Activated CD4-positive, alpha-beta T cell treated with anti-CD3 and anti-CD28 coated beads for 36 hours (primary cell): Measurements from ENCODE around the gene OVOL2. TPM values are rescaled to one million over a fixed set of nuclear protein-coding genes. Genes with fewer than 3 reads are reported as not detected.

Experiments used
- ATAC-seq: fragments of 200-7000 bp; cut with Tn5 transposase; one replicate; pipeline ENCODE4 v1.10.0; 2021; ENCODE audit warnings: mild to moderate bottlenecking, moderate library complexity
- CTCF ChIA-PET: fragments of 350-600 bp; sonication (Branson Sonifier 250); formaldehyde crosslinking; loops from one replicate; lab custom pipeline; 2021; ENCODE audit warnings: antibody characterized with exemption; lab: Charles Lee
- POLR2A ChIA-PET: fragments of 350-600 bp; sonication (Branson Sonifier 250); formaldehyde crosslinking; loops from one replicate; lab custom pipeline; 2021; ENCODE audit warnings: antibody characterized with exemption, inconsistent platforms; lab: Charles Lee
- DNase-seq: peaks from one replicate; pipeline ENCODE4 v3.0.0-alpha.2; 2020
- H3K27ac Mint-ChIP-seq: one replicate; pipeline ENCODE4 v1.8.0; 2021; ENCODE audit warnings: mixed read lengths
- H3K27me3 Mint-ChIP-seq: one replicate; pipeline ENCODE4 v1.8.0; 2021; ENCODE audit warnings: mixed read lengths
- H3K36me3 Mint-ChIP-seq: one replicate; pipeline ENCODE4 v1.8.0; 2021; ENCODE audit warnings: low read depth, mixed read lengths
- H3K4me1 Mint-ChIP-seq: one replicate; pipeline ENCODE4 v1.8.0; 2021; ENCODE audit warnings: mixed read lengths
- H3K4me3 Mint-ChIP-seq: one replicate; pipeline ENCODE4 v1.8.0; 2021; ENCODE audit warnings: mild to moderate bottlenecking, moderate library complexity, mixed read lengths
- H3K9me3 Mint-ChIP-seq: one replicate; pipeline ENCODE4 v1.8.0; 2021; ENCODE audit warnings: low read depth, mixed read lengths
- intact Hi-C, 2 experiments: fragments of 100-400 bp; cut with DNase I in 1 of 2; cut with micrococcal nuclease in 1 of 2; formaldehyde crosslinking; loops; one replicate each; pipeline versions ENCODE4 v1.14.2 to v1.15.1; 2022 to 2024; cut with DNase I, micrococcal nuclease
- total RNA-seq, 2 experiments: library from RNA; stranded (reverse); gene quantifications; one replicate each; pipeline ENCODE4 v1.2.3, GENCODE V29; 2021

Gene OVOL2
- total RNA-seq, 2 experiments from 2014 or later = not detected

GRCh38 chr20:17999566-17999965 lies 58.1 kb downstream of the OVOL2 start:
- Mint-ChIP-seq H3K36me3 (no peaks in the 10 kb centered on the region), H3K4me3 (no peak overlapping the region), H3K4me1 (peaks cover 8% of the 10 kb centered on the region), H3K27ac (no peak overlapping the region), H3K9me3 (no peaks in the 10 kb centered on the region), H3K27me3 (no peaks in the 10 kb centered on the region)
- ATAC-seq = no peak
- DNase-seq = no peak
- ChIA-PET POLR2A (no interaction called here), CTCF (interaction anchor here (1.7 kb wide), 1 partner anchor 19 kb away, joined by 7 read pairs; no protein-coding TSS in a partner anchor)
- intact Hi-C loops = loop anchor here (10.0 kb wide), 3 partner anchors 105 to 505 kb away; partner anchors contain the start of genes BFSP1 (in 1 of the 2) and SEC23B (in 1 of the 2)

DNA sequence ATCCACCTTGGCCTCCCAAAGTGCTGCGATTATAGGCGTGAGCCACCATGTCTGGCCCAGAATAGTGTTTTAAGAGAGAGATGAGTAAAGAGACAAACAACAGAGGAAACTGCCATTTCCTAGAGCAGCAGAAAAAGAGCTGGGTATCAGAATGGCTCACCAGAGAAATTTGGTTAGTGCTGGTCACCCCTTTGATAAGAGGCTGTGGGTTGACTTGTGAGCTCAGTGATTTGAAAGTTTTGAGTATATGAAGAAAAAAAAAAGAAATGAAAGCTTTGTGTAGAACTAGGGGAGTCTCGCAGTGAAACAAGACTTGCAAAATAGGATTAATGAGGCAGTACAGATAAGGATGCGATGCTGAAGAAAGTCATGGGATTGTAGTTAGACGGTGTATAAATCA lies 59.3 kb downstream of the OVOL2 start:
- ATAC-seq (no peak), DNase-seq (no peak)
- ChIA-PET CTCF (interaction anchor here (0.8 to 2.3 kb wide), 5 partner anchors 20 to 317 kb away, joined by 3 to 9 read pairs (median 5); partner anchors contain the start of gene RRBP1), POLR2A (no interaction called here)
- no peaks in the 10 kb centered on the region for H3K36me3 Mint-ChIP-seq
- intact Hi-C loops = loop anchor here (10.0 kb wide), 3 partner anchors 104 to 506 kb away; partner anchors contain the start of genes BFSP1 (in 1 of the 2) and SEC23B (in 1 of the 2)
- H3K9me3 Mint-ChIP-seq = no peaks in the 10 kb centered on the region
- H3K4me1 Mint-ChIP-seq = peaks cover 10% of the 10 kb centered on the region
- no peak overlapping the region for H3K27ac Mint-ChIP-seq
- H3K4me3 Mint-ChIP-seq = no peak overlapping the region
- H3K27me3 Mint-ChIP-seq = no peaks in the 10 kb centered on the region

DNA sequence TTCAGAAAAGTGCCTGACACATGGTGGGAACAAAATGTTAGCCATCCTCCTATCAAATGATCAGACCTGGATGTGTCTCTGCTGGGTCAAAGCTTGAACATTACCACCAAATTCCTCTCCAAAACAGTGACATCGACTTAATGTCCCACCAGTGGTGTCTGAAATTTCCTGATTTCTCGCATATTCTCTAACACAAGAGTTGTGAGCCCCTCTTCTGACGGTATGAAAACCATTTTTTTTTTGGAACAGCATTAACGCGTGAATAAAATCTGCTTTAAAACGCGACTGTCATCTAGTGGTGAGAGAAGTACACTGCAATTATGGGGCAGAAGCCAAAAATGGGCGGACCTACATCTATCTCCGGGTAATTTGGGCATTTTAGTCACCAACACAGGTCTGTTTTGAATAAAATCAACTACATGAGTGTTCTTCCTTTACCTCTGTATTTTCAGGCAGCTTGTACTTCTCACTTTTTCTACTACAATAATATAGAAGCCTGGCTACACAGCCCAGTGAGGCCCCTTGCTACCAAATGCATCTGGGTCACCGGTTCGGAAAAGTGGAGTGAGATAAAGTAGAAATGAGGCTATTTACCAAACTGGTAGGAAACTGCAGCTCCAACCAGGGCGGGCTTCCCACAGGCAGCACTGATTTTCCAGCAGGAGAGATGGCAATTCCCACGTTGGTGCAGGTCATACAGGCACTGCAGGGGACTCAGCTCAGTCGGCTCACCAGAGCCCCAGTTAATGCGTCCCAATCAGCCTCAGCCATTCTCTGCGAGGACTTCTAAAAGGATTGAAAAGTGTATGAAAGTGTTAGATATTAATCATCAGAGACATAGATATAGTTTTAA lies 61.5 kb downstream of the OVOL2 start:
- Mint-ChIP-seq H3K4me3 (no peak overlapping the region), H3K27ac (no peak overlapping the region)

DNA sequence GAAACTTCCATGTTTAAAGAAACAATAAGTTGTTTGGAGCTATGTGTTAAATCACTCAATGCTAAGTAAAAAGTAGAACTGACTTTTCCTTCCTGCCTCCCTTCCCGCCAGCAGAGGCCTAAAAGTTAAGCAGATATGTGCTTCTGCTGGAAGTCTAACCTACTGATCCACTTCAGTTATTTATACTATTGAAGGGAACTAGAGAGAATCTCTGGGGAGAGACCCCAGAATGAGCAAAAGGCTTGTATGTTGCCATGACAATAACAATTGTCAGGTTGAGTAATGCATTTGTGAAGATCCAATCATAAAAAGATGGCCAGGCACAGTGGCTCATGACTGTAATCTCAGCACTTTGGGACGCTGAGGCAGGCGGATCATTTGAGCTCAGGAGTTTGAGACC lies 64.2 kb downstream of the OVOL2 start:
- intact Hi-C loops = loop anchor here (5.0 to 10.0 kb wide), 5 partner anchors 36 to 511 kb away; partner anchors contain the start of genes BFSP1 (in 1 of the 2), KAT14 (in 1 of the 2), PET117 (in 1 of the 2) and SEC23B (in 1 of the 2)
- H3K4me3 Mint-ChIP-seq = no peak overlapping the region
- POLR2A ChIA-PET = no interaction called here
- DNase-seq (no peak), ATAC-seq (no peak)
- no peaks in the 10 kb centered on the region for H3K9me3 Mint-ChIP-seq
- H3K4me1 Mint-ChIP-seq = peaks cover 27% of the 10 kb centered on the region
- peaks cover 15% of the 10 kb centered on the region for H3K36me3 Mint-ChIP-seq
- H3K27me3 Mint-ChIP-seq = no peaks in the 10 kb centered on the region
- H3K27ac Mint-ChIP-seq = no peak overlapping the region
- CTCF ChIA-PET = interaction anchor here (0.6 to 2.5 kb wide), 5 partner anchors 13 to 45 kb away, joined by 3 to 11 read pairs (median 3); no protein-coding TSS in a partner anchor

More for the DNA sequence above, 61.5 kb downstream of the OVOL2 start:
- H3K4me1 Mint-ChIP-seq = peaks cover 27% of the 10 kb centered on the region
- ChIA-PET CTCF (interaction anchor here (0.5 to 2.3 kb wide), 18 partner anchors 20 to 772 kb away, joined by 3 to 9 read pairs (median 3); partner anchors contain the start of gene RRBP1), POLR2A (no interaction called here)
- peaks cover 3% of the 10 kb centered on the region for H3K36me3 Mint-ChIP-seq
- DNase-seq (peak; percentile 56), ATAC-seq (peak; percentile 60)
- no peaks in the 10 kb centered on the region for H3K9me3 Mint-ChIP-seq
- no peaks in the 10 kb centered on the region for H3K27me3 Mint-ChIP-seq
- intact Hi-C loops = loop anchor here (1.0 to 10.0 kb wide), 11 partner anchors 27 to 1193 kb away; partner anchors contain the start of genes BFSP1 (in 1 of the 2), MGME1 (in 1 of the 2), RRBP1 (in 1 of the 2) and SEC23B (in 1 of the 2)

DNA sequence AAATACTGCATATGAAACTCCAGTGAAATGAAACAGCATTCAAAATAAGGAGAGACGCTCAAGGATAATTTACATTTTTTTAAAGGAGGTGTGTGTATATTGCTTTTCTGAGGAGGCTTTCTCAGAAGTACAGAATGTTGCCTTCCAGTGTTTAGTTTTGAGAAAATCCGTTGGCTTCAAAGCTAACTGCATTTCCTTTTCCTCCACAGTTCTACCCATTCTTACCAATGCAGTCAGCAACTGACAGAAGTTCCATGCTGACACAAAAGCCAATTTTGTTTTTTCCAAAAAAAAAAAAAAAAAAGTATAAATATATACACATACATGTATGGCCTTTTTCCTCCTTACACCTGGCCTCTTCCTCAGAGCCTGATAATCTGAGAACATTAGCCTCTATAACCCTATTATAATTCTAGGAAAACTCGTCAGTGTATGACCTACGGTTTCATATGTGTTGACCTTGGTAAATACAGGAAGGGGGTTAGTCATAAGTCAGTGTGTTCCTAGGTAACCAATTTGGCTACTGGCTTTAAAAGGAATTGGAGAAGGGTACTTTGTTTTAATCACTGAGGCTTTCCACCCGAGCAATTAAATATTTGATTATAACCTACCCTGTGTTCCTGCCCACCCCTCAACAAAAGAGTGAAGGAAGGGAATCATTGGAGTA lies 64.7 kb downstream of the OVOL2 start:
- peak overlapping the region; percentile 70 for H3K27ac Mint-ChIP-seq
- H3K36me3 Mint-ChIP-seq = peaks cover 15% of the 10 kb centered on the region
- intact Hi-C loops = loop anchor here (1.0 to 10.0 kb wide), 11 partner anchors 24 to 512 kb away; partner anchors contain the start of genes MGME1 (in 2 of the 2), BFSP1 (in 1 of the 2), KAT14 (in 1 of the 2) and PET117 (in 1 of the 2)
- ATAC-seq (peak; percentile 31), DNase-seq (no peak)
- H3K4me3 Mint-ChIP-seq = no peak overlapping the region
- CTCF ChIA-PET = interaction anchor here (0.9 to 2.5 kb wide), 4 partner anchors 19 to 44 kb away, joined by 3 to 11 read pairs (median 3); no protein-coding TSS in a partner anchor
- H3K4me1 Mint-ChIP-seq = peaks cover 31% of the 10 kb centered on the region
- H3K9me3 Mint-ChIP-seq = no peaks in the 10 kb centered on the region
- POLR2A ChIA-PET = interaction anchor here (1.0 kb wide), 1 partner anchor 22 kb away, joined by 6 read pairs; no protein-coding TSS in a partner anchor
- H3K27me3 Mint-ChIP-seq = no peaks in the 10 kb centered on the region

DNA sequence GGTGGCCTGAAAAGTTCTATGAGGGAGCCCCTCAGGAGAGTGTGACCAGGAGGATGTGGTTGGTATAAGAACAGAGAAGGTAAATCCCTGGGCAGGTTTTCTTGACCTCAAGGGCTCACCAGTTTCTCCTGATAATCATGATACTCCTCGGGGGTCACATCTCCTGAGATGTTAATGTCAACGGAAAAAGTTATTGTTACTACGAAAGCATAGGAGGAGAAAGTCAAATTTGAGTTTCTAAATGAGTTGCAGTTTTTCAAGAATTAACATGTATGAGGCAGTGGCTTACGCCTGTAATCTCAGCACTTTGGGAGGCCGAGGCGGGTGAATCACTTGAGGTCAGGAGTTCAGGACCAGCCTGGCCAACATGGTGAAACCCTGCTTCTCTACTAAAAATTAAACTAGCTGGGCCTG lies 65.5 kb downstream of the OVOL2 start:
- ChIA-PET CTCF (interaction anchor here (0.9 to 2.5 kb wide), 2 partner anchors 19 to 22 kb away, joined by 3 to 11 read pairs; no protein-coding TSS in a partner anchor), POLR2A (interaction anchor here (1.0 kb wide), 1 partner anchor 21 kb away, joined by 6 read pairs; no protein-coding TSS in a partner anchor)
- peaks cover 37% of the 10 kb centered on the region for H3K4me1 Mint-ChIP-seq
- H3K36me3 Mint-ChIP-seq = peaks cover 18% of the 10 kb centered on the region
- peak; percentile 77 for DNase-seq
- H3K27ac Mint-ChIP-seq = peak overlapping the region; percentile 70
- ATAC-seq = peak; percentile 87
- no peaks in the 10 kb centered on the region for H3K9me3 Mint-ChIP-seq
- H3K4me3 Mint-ChIP-seq = peak overlapping the region; percentile 46
- intact Hi-C loops = loop anchor here (1.0 to 10.0 kb wide), 11 partner anchors 23 to 513 kb away; partner anchors contain the start of genes MGME1 (in 2 of the 2), BFSP1 (in 1 of the 2), KAT14 (in 1 of the 2) and PET117 (in 1 of the 2)
- H3K27me3 Mint-ChIP-seq = no peaks in the 10 kb centered on the region

DNA sequence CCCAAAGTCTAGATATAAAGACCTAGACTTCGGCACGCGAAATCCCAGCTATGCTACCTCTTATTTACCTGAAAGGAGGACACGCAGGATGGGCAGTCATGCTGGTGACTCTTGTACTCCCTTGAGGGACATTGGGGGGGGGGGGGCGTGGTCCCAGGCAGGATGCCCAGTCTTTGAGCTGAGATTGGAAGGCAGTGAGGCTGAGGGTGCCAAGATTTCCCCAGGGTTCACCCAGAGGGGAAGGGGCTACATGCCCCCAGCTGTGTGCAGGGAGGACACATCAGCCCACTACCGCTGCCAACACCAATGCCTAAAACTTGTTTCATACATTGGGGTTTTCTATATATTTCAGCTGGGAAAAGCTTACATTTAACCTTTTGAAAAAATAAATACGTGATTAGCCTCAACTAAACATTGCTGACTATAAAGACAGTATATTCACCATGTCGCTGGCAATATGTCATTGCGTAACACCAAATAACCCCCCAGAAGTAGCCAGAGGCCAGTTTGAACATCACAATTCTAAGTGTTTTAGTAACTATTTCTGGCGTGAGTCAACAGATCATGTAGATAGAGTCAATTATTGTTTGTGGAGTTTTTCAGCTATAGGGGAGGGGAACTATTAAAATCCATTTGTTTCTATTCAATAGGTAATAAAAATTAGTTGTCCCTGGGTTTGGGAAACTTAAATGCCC lies 67.3 kb downstream of the OVOL2 start:
- ATAC-seq = no peak
- Mint-ChIP-seq H3K4me1 (peaks cover 31% of the 10 kb centered on the region), H3K4me3 (no peak overlapping the region), H3K27ac (no peak overlapping the region), H3K27me3 (no peaks in the 10 kb centered on the region), H3K36me3 (peaks cover 20% of the 10 kb centered on the region), H3K9me3 (no peaks in the 10 kb centered on the region)
- DNase-seq = no peak
- POLR2A ChIA-PET = no interaction called here
- intact Hi-C loops = loop anchor here (5.0 to 10.0 kb wide), 5 partner anchors 33 to 514 kb away; partner anchors contain the start of genes BFSP1 (in 1 of the 2), KAT14 (in 1 of the 2), PET117 (in 1 of the 2) and SEC23B (in 1 of the 2)
- CTCF ChIA-PET = interaction anchor here (0.9 to 2.1 kb wide), 3 partner anchors 8 to 51 kb away, joined by 3 to 5 read pairs (median 4); no protein-coding TSS in a partner anchor

DNA sequence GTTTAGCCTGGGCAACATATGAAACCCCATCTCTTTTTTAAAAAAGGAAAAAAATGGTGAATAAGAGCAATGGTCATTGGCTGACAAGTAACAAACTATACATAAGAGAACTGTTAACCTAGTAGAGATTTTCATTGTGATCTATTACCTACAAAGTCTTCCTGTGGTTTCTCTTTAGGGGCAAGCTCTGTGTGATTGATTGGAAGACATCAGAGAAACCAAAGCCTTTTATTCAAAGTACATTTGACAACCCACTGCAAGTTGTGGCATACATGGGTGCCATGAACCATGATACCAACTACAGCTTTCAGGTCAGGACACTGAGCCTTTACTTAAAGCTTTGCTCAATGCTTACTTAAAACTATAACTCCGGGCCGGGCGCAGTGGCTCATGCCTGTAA lies 69.7 kb downstream of the OVOL2 start:
- intact Hi-C loops = no loop called here
- Mint-ChIP-seq H3K4me1 (peaks cover 24% of the 10 kb centered on the region), H3K27me3 (no peaks in the 10 kb centered on the region), H3K9me3 (no peaks in the 10 kb centered on the region), H3K36me3 (peaks cover 29% of the 10 kb centered on the region), H3K27ac (no peak overlapping the region), H3K4me3 (no peak overlapping the region)
- no peak for DNase-seq
- POLR2A ChIA-PET = interaction anchor here (1.0 kb wide), 1 partner anchor 21 kb away, joined by 4 read pairs; no protein-coding TSS in a partner anchor
- ATAC-seq = no peak
- CTCF ChIA-PET = interaction anchor here (0.5 to 1.9 kb wide), 3 partner anchors 18 to 293 kb away, joined by 3 to 8 read pairs (median 3); no protein-coding TSS in a partner anchor

DNA sequence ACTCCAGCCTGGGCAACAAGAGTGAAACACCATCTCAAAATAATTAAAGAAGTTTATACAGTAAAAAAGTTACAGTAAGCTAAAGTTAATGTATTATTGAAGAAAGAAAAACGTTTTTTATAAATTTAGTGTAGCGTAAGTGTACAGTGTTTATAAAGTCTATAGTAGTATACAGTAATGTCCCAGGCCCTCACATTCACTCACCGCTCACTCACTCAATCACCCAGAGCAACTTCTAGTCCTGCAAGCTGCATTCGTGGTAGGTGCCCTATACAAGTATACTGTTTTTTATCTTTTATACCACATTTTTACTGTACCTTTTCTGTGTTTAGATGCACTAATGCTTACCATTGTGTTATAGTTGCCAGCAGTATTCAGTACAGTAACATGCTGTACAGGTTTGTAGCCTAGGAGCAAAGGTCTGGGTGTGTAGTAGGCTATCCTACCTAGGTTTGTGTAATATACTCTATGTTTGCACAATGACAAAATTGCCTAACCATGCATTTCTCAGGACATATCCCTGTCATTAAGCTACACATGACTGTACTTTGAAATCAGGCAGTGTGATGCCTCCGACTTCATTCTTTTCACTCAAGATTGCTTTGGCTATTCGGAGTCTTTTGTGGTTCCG lies 72.2 kb downstream of the OVOL2 start:
- Mint-ChIP-seq H3K36me3 (peaks cover 32% of the 10 kb centered on the region), H3K4me3 (no peak overlapping the region), H3K27ac (no peak overlapping the region), H3K9me3 (no peaks in the 10 kb centered on the region), H3K27me3 (no peaks in the 10 kb centered on the region), H3K4me1 (peaks cover 12% of the 10 kb centered on the region)
- ATAC-seq (no peak), DNase-seq (no peak)
- CTCF ChIA-PET = interaction anchor here (0.6 to 0.9 kb wide), 2 partner anchors 10 to 340 kb away, joined by 3 read pairs; no protein-coding TSS in a partner anchor
- intact Hi-C loops = no loop called here
- POLR2A ChIA-PET = no interaction called here
